Measurements from ENCODE around the gene G0S2.

GRCh38 chr1:209707308-209707707, 32.1 kb downstream of the G0S2 start:
- TF ChIP-seq POLR2A (IDR thresholded peaks at IDR 0.05; ENCODE audit: low read depth, low read length) (no peak), TAF1 (IDR thresholded peaks at IDR 0.05; ENCODE audit: borderline replicate concordance, low read depth, low read length) (no peak), POLR2AphosphoS5 (IDR thresholded peaks at IDR 0.05; ENCODE audit: low read depth, low read length) (no peak)

All from GM12892 (cell line).